Mesothelial cell of epicardium (in vitro differentiated cells): ENCODE data around the gene RBM4. TPM values are rescaled to one million over a fixed set of nuclear protein-coding genes. Genes with fewer than 3 reads are reported as not detected.

Experiments
- DNase-seq, 2 experiments: peaks; one replicate each; pipeline ENCODE4 v3.0.0; 2021; ENCODE audit warnings: low spot score in 2 of 2; ENCODE audit not compliant: unreplicated experiment in 2 of 2
- H3K27ac Mint-ChIP-seq: 2 replicates; pipeline ENCODE4 v1.8.0; 2021; ENCODE audit warnings: mixed read lengths
- H3K27me3 Mint-ChIP-seq: 2 replicates; pipeline ENCODE4 v1.8.0; 2021; ENCODE audit warnings: low read depth, mixed read lengths
- H3K36me3 Mint-ChIP-seq: 2 replicates; pipeline ENCODE4 v1.8.0; 2021; ENCODE audit warnings: mixed read lengths
- H3K4me1 Mint-ChIP-seq: 2 replicates; pipeline ENCODE4 v1.8.0; 2021; ENCODE audit warnings: mixed read lengths
- H3K4me3 Mint-ChIP-seq: 2 replicates; pipeline ENCODE4 v1.8.0; 2021; ENCODE audit warnings: mild to moderate bottlenecking, moderate library complexity, mixed read lengths
- H3K9me3 Mint-ChIP-seq: 2 replicates; pipeline ENCODE4 v1.8.0; 2021; ENCODE audit warnings: mixed read lengths
- total RNA-seq: library from RNA; stranded (reverse); gene quantifications from 3 replicates; pipeline ENCODE4 v1.2.1, GENCODE V29; 2021
- TF ChIP-seq, protein P1 (sequence below): fragments of 200-600 bp; sonication (generic); IDR thresholded peaks from one replicate; pipeline ENCODE4 v1.5.0; 2021; ENCODE audit warnings: antibody characterized with exemption; ENCODE audit not compliant: unreplicated experiment

RBM4 gene
- total RNA-seq, 1 donor from 2014 or later, result 240 TPM

DNA sequence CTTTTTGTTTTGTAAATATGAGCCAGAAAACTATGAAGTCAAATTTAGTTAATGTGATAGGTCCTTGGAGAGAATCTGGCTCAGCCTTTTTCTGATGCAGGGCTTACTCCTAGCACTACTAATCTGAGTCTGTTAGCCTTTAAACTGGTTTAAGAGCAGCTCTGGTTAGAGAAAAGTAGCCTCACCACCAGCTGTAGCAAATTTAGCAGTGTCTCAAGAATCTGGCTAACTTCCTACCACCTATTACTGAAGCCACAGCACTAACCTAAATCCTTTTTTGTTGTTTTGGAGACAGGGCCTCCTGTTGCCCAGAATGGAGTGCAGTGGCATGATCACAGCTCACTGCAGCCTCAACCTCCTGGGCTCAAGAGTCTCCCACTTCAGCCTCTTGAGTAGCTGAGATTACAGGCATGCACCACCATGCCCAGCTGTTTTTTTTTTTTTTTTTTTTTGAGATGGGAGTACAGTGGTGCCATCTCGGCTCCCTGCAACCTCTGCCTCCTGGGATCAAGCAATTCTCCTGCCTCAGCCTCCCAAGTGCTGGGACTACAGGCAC, 25.3 kb downstream of the RBM4 start:
- H3K4me3 Mint-ChIP-seq, result no peak overlapping the region
- H3K9me3 Mint-ChIP-seq, result no peaks in the 10 kb centered on the region
- peaks cover 32% of the 10 kb centered on the region for H3K36me3 Mint-ChIP-seq
- peaks cover 3% of the 10 kb centered on the region for H3K4me1 Mint-ChIP-seq
- H3K27ac Mint-ChIP-seq, result no peak overlapping the region
- DNase-seq, result no peak
- TF ChIP-seq, protein P1, sequence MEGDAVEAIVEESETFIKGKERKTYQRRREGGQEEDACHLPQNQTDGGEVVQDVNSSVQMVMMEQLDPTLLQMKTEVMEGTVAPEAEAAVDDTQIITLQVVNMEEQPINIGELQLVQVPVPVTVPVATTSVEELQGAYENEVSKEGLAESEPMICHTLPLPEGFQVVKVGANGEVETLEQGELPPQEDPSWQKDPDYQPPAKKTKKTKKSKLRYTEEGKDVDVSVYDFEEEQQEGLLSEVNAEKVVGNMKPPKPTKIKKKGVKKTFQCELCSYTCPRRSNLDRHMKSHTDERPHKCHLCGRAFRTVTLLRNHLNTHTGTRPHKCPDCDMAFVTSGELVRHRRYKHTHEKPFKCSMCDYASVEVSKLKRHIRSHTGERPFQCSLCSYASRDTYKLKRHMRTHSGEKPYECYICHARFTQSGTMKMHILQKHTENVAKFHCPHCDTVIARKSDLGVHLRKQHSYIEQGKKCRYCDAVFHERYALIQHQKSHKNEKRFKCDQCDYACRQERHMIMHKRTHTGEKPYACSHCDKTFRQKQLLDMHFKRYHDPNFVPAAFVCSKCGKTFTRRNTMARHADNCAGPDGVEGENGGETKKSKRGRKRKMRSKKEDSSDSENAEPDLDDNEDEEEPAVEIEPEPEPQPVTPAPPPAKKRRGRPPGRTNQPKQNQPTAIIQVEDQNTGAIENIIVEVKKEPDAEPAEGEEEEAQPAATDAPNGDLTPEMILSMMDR, result no peak
- H3K27me3 Mint-ChIP-seq, result no peaks in the 10 kb centered on the region

DNA sequence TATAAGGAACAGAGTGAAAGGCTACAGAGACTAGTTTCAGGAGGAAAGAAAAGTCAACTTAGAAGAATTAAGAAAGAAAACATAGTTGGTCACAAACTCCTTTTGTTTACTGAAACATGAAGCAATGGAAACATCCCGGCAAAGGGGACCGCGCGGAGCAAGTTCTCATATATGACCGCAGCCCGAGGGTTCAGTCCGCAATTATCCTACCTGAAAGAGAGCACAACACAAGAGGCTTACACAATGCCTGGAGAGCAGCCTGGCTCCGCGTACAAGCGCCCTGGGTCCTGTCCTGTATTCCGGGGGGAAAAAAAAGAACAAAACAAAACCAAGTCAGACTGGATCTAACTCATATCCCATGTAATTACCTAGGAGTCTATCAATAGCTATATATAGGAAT, 26.9 kb downstream of the RBM4 start:
- Mint-ChIP-seq H3K27me3 (no peaks in the 10 kb centered on the region), H3K36me3 (peaks cover 28% of the 10 kb centered on the region), H3K9me3 (no peaks in the 10 kb centered on the region), H3K4me1 (peaks cover 9% of the 10 kb centered on the region), H3K27ac (no peak overlapping the region), H3K4me3 (no peak overlapping the region)
- DNase-seq, result no peak
- TF ChIP-seq, protein P1, result no peak

DNA sequence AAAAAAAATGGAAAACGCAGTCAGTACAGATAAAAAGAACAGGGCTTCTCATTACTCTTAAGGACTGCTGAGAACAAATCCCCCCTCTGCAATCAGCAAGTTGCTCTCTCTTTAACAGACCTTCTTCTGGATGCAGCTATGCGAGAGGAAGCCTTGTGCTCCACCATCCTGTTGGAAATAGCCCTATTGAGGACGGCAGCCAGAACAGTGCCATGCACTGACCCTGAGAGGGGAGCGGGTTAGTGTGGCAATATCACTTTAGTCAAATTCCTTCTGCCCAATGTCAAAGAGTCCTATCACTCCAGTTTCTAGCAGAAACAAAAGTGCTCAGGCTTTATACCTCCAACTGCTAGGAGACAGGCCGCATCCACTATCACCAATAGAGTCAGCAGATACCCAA, 32.3 kb downstream of the RBM4 start:
- Mint-ChIP-seq H3K4me1 (peaks cover 27% of the 10 kb centered on the region), H3K9me3 (no peaks in the 10 kb centered on the region), H3K27ac (peak overlapping the region; percentile 43)

DNA sequence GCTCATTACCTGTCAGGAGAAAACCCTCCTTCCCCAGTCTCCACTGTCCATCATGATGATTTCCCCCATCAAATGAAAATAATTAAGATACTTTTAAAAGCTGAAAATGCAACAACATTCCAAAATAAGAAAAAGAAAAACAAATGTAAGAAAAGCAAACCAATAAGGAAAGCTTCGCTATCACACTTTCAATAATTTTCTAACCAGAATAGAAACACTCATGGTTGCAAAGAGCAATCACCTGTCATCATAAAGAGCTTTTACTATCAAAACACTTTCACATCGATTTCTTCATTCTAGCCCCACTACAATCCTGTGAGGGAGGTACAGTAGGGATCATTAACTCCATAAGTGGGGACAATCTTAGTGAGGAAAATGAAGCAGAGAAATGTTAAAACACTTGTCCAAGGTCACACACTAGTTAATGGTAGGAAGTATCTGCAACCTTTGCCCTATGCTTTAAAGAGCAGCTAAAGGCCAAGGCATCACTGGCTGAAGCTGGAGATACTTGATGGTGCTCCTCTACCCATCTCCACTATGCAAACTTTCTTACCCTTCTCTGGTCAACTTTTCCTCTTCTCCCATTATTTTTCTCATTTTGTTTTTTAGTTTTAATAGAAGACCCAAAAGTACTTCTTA, 36.6 kb downstream of the RBM4 start:
- TF ChIP-seq, protein P1, result no peak
- H3K36me3 Mint-ChIP-seq, result peaks cover 5% of the 10 kb centered on the region
- H3K9me3 Mint-ChIP-seq, result no peaks in the 10 kb centered on the region
- peak overlapping the region; percentile 66 for H3K27ac Mint-ChIP-seq
- peaks cover 33% of the 10 kb centered on the region for H3K4me1 Mint-ChIP-seq
- H3K27me3 Mint-ChIP-seq, result no peaks in the 10 kb centered on the region
- DNase-seq, result no peak
- H3K4me3 Mint-ChIP-seq, result peak overlapping the region; percentile 36

More for the DNA sequence above, 32.3 kb downstream of the RBM4 start:
- peaks cover 14% of the 10 kb centered on the region for H3K36me3 Mint-ChIP-seq
- TF ChIP-seq, protein P1, result no peak
- H3K27me3 Mint-ChIP-seq, result no peaks in the 10 kb centered on the region
- no peak for DNase-seq
- H3K4me3 Mint-ChIP-seq, result no peak overlapping the region

DNA sequence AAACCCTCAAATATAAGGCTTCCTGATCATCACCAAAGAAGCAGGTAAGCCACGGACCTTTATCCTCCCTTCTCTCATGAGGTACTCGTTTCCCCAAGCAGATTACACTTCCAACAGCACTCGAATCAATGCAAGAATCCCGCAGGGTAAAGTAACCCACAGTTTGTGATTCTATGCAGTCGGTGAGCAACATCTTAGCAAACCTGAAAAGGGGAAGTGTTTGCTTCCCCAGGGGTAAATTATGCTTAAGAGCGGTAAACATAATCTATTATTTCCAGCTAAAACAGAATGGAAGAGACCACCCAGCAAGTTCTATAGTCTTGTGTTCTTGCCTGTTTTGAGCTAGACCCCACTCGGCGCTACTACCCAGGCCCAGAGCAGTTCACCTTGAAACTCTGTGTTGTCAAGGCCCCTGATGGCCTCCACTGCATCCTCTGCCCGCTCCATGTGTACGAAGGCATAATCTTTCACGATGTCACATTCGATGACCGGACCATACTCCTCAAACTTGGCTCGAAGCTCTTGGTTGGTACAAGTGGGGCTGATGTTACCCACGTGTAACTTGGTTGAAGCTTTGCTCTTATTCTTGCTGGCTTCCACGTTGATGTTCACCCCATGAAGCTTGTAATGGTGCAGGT, 37.9 kb downstream of the RBM4 start:
- H3K27me3 Mint-ChIP-seq, result no peaks in the 10 kb centered on the region
- TF ChIP-seq, protein P1, result no peak
- peaks cover 5% of the 10 kb centered on the region for H3K36me3 Mint-ChIP-seq

More for the DNA sequence above, 37.9 kb downstream of the RBM4 start:
- Mint-ChIP-seq H3K27ac (peak overlapping the region; percentile 100), H3K4me1 (peaks cover 33% of the 10 kb centered on the region), H3K4me3 (peak overlapping the region; percentile 95), H3K9me3 (no peaks in the 10 kb centered on the region)
- DNase-seq, result no peak
